BLaER1 (cell line): ENCODE data around the gene RCAN2.

Experiments
- H3K27ac ChIP-seq: shearing (Covaris generic); formaldehyde crosslinking; 2 replicates; pipeline ENCODE4 v1.8.1; 2022
- H3K27me3 ChIP-seq: shearing (Covaris generic); formaldehyde crosslinking; 2 replicates; pipeline ENCODE4 v1.8.1; 2022
- H3K36me3 ChIP-seq: shearing (Covaris generic); formaldehyde crosslinking; 2 replicates; pipeline ENCODE4 v1.8.1; 2022
- H3K4me1 ChIP-seq: shearing (Covaris generic); formaldehyde crosslinking; 2 replicates; pipeline ENCODE4 v1.8.1; 2022
- H3K4me2 ChIP-seq: shearing (Covaris generic); formaldehyde crosslinking; 2 replicates; pipeline ENCODE4 v1.8.1; 2022
- H3K4me3 ChIP-seq: shearing (Covaris generic); formaldehyde crosslinking; 2 replicates; pipeline ENCODE4 v1.8.1; 2022
- H3K9ac ChIP-seq: shearing (Covaris generic); formaldehyde crosslinking; 2 replicates; pipeline ENCODE4 v1.8.1; 2022
- H3K9me3 ChIP-seq: shearing (Covaris generic); formaldehyde crosslinking; 2 replicates; pipeline ENCODE4 v1.8.1; 2022
- H4K20me1 ChIP-seq: shearing (Covaris generic); formaldehyde crosslinking; 2 replicates; pipeline ENCODE4 v1.8.1; 2022
- Cebpa-rat ChIP-seq: shearing (Covaris generic); IDR thresholded peaks from 2 replicates; pipeline ENCODE4 v1.8.1; 2022

RCAN2 gene

DNA sequence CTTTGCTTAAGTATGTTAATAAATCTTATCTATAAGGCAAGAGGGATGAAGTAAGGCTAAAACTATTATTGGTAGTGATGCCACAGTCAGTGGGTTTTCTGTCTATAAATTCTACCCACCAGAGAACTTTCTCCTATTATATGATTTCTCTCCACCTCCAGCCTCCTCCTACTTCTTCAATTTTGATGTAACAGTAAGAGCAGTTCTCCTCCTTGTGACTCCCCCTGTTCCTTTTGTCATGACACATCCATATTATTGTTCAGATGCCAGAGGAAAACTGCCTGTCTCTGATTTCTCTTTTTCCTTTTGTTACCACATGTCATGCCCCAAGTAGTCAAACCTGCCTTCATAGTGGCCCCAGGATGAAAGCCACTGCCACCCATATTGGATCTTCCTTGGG lies 9.1 kb upstream of the RCAN2 start:
- no peak overlapping the region for H3K4me3 ChIP-seq
- H3K4me1 ChIP-seq: no peaks in the 10 kb centered on the region
- no peaks in the 10 kb centered on the region for H4K20me1 ChIP-seq
- H3K36me3 ChIP-seq: no peaks in the 10 kb centered on the region
- H3K9ac ChIP-seq: no peak overlapping the region
- no peak overlapping the region for H3K4me2 ChIP-seq
- no peaks in the 10 kb centered on the region for H3K9me3 ChIP-seq
- H3K27me3 ChIP-seq: no peaks in the 10 kb centered on the region
- no peak overlapping the region for H3K27ac ChIP-seq
- no peak for TF ChIP-seq Cebpa-rat

DNA sequence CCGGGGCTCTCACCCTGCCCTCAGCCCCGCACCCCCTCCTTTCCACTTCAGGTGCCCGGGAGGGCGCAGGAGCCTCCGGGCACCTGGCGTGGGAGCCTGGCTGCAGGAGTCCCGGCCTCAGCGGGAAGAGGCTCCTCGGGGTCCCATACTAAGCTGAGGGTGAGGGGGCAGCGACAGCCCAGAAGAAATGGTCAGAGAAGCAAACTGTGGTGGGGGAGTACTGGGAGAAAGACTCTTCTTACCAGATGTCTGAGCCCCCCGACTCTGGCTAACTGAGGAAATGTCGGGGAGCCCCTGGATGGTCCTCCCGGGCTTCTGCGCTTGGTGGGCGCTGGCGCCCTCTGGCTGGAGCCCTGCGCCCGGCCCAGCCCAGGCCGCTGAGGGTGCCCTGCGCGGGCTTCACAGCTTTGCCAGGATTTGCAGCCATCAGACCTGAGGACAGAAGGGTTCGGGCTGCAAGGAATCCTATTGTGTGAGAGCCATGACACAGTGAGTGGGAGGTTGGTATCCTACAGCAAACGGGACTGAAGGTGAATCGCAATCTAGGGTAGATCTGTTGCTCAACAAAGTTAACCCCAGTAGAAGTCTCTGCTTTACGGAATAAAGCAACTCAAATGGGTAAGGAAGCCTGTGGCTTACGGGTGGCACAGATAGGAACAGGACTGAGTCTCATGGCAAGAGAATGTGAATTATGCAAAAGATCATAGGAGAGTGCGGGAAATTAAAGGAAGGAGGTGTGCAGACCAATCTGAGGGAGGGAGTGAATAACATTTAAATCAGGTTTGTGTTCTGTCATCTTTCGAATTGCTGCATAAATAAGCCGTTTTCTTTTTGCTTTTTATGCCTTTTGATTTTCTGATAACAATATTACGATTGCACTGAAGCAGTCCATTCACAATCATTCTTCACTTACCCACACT lies 639 bp upstream of the RCAN2 start:
- Histone ChIP-seq H3K4me1 (no peaks in the 10 kb centered on the region), H3K36me3 (no peaks in the 10 kb centered on the region), H3K27me3 (peaks cover 24% of the 10 kb centered on the region), H3K4me3 (peak overlapping the region; percentile 81), H3K4me2 (peak overlapping the region; percentile 91), H4K20me1 (no peaks in the 10 kb centered on the region), H3K9ac (peak overlapping the region; percentile 63), H3K9me3 (no peaks in the 10 kb centered on the region), H3K27ac (no peak overlapping the region)
- TF ChIP-seq Cebpa-rat: no peak

DNA sequence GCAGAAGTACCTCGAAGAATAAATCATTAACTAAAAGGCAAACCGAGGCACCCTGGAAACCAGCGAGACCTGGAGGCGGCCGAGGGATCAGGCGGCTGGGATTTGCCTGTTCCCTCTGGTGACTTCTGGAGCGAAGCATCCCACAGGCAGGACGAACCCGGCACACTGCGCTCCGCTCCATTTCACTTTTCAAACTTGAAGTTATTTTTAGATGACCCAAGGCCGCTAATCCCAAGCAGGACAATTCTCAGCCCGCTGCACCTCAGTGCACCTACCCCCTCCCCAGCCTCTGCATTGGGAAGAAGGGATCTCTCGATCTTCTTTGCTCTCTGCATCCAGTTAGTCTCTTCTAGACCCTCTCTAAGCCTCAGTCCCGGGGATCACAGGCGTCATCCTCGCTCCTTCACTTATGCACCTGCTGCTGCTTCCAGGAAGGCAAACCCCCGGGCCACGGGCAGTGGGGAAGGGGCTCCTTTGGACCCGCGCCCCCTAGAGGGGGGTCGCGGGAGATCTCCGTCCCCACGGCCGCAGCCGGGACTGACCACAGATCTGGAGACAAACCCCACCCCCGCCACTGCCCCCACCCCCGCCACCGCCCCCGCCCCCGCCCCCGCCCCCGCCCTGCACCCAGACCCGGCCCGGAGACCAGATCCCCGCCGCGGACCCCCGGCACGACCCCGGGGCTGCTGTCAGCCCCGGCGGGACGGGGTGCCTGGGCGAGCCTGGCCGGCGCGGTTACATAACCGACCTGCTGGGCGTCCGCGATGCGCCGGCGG lies 636 bp downstream of the RCAN2 start:
- no peak for TF ChIP-seq Cebpa-rat
- Histone ChIP-seq H4K20me1 (no peaks in the 10 kb centered on the region), H3K36me3 (no peaks in the 10 kb centered on the region), H3K27ac (no peak overlapping the region), H3K27me3 (peaks cover 24% of the 10 kb centered on the region), H3K9ac (peak overlapping the region; percentile 63), H3K4me1 (no peaks in the 10 kb centered on the region), H3K4me2 (peak overlapping the region; percentile 91), H3K4me3 (peak overlapping the region; percentile 81), H3K9me3 (no peaks in the 10 kb centered on the region)

DNA sequence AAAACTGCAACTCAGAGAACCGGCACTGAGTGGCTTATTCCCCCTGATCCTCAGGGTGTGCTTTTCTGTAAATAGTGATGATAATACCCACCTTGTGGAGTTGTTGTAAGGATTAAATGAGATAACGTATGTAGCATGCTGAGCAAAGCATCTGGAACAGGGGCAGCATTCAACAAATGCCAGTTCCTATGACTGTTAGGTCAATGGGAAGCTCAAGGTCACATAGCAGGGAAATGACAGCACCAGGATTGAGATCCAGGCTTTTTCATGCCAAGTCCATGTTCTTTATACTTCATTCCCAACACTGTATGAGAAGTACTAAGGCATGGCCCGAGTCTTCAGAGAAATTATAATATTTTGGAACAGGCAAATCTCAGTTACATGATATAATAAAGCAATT lies 5.1 kb downstream of the RCAN2 start:
- no peaks in the 10 kb centered on the region for H4K20me1 ChIP-seq
- TF ChIP-seq Cebpa-rat: no peak
- H3K36me3 ChIP-seq: no peaks in the 10 kb centered on the region
- peaks cover 11% of the 10 kb centered on the region; the same call in 1 of the 2 replicates for H3K27me3 ChIP-seq
- no peak overlapping the region for H3K9ac ChIP-seq
- H3K9me3 ChIP-seq: no peaks in the 10 kb centered on the region
- no peaks in the 10 kb centered on the region for H3K4me1 ChIP-seq
- no peak overlapping the region for H3K4me3 ChIP-seq
- H3K4me2 ChIP-seq: no peak overlapping the region
- H3K27ac ChIP-seq: no peak overlapping the region

DNA sequence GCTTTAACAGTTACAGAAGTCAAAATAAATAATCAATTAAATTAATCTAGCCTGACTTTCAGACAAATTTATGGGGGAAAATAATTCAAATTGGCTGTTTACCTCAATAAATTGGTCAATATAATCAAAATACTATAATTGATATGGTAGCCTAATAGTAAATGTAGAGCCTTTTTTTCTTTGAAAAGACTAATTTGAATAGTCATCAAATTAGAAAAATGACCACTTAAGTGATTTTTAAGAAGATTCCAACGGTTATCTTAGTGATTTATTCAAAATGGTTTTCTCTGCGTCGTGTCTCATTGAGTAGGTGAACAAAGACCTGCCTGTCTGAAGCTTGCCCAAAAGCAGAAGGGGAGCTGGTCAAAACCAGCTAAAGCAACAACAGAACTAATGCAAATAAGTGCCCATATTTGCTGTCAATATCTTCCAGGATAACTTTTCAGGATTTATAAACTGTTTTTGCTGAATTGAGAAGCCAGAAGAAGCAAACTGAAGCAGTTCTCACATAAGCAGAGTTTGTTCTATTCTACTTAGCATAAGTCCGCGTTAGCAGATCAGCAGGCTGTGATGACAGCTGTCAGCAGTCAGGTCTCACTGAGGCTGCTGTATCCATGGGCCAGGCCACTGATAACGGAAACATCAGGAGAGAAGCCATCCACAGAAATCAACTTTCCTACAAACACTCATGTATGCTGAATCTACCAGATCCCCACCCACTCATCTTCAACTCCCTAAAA lies 7.0 kb downstream of the RCAN2 start:
- Histone ChIP-seq H4K20me1 (no peaks in the 10 kb centered on the region), H3K27me3 (no peaks in the 10 kb centered on the region), H3K36me3 (no peaks in the 10 kb centered on the region), H3K4me2 (no peak overlapping the region), H3K27ac (no peak overlapping the region), H3K4me1 (no peaks in the 10 kb centered on the region), H3K4me3 (no peak overlapping the region), H3K9me3 (no peaks in the 10 kb centered on the region), H3K9ac (no peak overlapping the region)
- TF ChIP-seq Cebpa-rat: no peak

DNA sequence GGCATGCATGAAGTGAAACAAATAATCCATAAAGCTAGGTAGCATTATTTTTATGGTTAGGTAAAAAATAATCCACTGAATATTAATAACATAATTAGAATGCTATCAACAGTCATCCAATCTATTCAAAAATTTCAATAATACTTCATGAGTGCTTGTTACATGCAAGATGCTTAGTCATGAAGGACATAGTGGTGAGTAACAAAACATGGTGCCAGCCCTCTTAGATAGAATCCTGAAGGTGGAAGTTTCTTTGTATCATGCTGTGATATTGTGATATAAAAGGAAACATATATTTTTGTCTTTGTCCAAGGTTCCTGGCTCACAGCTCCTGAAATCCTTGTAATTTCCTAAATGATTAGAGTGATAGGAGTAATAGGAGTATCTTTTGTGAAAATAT lies 14.9 kb downstream of the RCAN2 start:
- Histone ChIP-seq H3K27me3 (no peaks in the 10 kb centered on the region), H3K36me3 (no peaks in the 10 kb centered on the region), H3K27ac (no peak overlapping the region), H4K20me1 (no peaks in the 10 kb centered on the region), H3K4me2 (no peak overlapping the region), H3K4me3 (no peak overlapping the region), H3K9ac (no peak overlapping the region), H3K9me3 (no peaks in the 10 kb centered on the region), H3K4me1 (no peaks in the 10 kb centered on the region)
- no peak for TF ChIP-seq Cebpa-rat

DNA sequence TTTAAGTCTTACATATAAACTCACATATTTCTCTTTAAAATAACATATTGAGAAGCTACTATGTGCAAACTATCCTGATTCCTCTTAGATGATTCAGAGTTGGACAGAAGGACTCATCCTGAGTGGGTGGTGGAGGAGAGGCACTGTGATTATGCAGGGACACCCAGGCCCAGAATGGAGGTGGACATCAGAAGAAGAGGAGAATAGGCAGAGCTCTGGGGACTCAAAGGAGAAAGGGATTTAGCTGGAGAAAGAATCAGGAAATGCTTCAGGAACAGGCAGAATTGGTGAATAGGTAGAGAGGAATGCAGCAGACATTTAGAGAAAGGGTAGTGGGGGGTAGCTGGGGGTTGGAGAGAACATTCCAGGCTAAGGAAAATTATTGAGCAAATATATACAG lies 17.4 kb downstream of the RCAN2 start:
- H3K27ac ChIP-seq: no peak overlapping the region

DNA sequence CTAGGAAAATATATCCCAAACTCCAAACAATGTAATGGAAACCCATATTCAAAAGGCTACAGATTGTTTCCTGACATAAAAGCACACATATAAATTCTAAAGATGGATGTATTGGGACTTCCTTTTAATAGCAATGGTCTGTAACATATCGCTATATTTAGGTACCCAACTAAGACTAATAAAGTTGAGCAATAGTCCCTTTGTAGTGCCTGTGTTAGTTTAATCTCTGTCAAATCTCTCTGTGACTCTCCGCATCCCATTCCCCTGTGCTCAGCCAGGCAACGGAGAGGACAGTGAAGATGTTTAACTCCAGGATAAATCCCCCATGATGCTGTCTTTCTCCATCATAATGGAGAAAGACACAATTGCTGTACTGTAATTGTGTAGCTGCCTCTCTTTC lies 19.0 kb downstream of the RCAN2 start:
- Histone ChIP-seq H3K36me3 (no peaks in the 10 kb centered on the region), H3K27me3 (no peaks in the 10 kb centered on the region), H3K9ac (no peak overlapping the region), H3K4me2 (no peak overlapping the region), H3K4me1 (no peaks in the 10 kb centered on the region), H3K9me3 (no peaks in the 10 kb centered on the region), H3K27ac (no peak overlapping the region), H4K20me1 (no peaks in the 10 kb centered on the region), H3K4me3 (no peak overlapping the region)
- TF ChIP-seq Cebpa-rat: no peak

More for the DNA sequence above, 17.4 kb downstream of the RCAN2 start:
- no peak overlapping the region for H3K4me3 ChIP-seq
- H3K4me1 ChIP-seq: no peaks in the 10 kb centered on the region
- H3K36me3 ChIP-seq: no peaks in the 10 kb centered on the region
- no peak overlapping the region for H3K4me2 ChIP-seq
- no peak for TF ChIP-seq Cebpa-rat
- H4K20me1 ChIP-seq: no peaks in the 10 kb centered on the region
- no peaks in the 10 kb centered on the region for H3K27me3 ChIP-seq
- H3K9ac ChIP-seq: no peak overlapping the region
- H3K9me3 ChIP-seq: no peaks in the 10 kb centered on the region

DNA sequence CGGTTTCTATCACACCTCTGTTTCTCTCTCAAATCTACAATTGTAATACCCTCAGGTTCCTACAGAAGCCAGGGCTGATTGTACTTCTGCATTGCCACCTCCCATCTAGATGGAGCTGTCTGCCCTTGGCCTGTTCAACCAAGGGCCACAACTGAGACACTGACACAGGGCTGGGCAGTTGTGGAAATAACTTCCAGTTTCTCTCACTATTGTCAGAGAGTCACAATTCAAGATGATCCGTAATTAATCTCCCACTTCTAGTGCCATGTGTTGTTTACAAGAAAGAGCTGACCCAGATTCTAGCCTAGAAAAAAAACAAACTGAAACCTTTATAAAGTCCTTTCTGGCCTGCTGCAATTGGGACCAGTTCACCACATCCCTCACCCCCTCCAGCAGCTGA lies 22.2 kb downstream of the RCAN2 start:
- no peaks in the 10 kb centered on the region for H3K9me3 ChIP-seq
- H3K4me2 ChIP-seq: no peak overlapping the region
- H3K4me3 ChIP-seq: no peak overlapping the region
- no peaks in the 10 kb centered on the region for H3K36me3 ChIP-seq
- no peak overlapping the region for H3K27ac ChIP-seq
- TF ChIP-seq Cebpa-rat: no peak
- H3K4me1 ChIP-seq: peaks cover 16% of the 10 kb centered on the region
- no peaks in the 10 kb centered on the region for H3K27me3 ChIP-seq
- no peak overlapping the region for H3K9ac ChIP-seq
- H4K20me1 ChIP-seq: no peaks in the 10 kb centered on the region
